Measurements from ENCODE around the gene BIRC2.
"Not testable (repeated sequence)": the region's sequence is repeated elsewhere in the genome, so short reads cannot be mapped to it uniquely, and the experiment has no call there.

The BIRC2 gene

DNA sequence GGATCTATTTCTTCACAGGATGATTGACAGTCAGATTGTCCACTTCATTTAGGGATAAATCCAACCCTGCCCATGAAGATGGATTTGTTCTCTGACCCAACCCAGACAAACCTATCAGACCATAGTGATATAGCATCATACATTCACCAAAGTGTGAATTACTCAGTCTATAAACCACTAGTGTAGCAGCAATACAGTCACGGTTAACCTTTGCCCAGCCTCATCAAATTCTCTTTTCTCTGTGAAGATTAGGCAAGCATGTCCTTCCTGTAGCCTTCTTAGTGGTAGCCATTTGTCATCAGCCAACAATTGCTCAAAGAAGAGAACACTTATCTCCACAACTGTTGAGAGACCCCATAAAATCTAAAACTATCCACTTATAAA lies 14.4 kb upstream of the BIRC2 start:
- Histone ChIP-seq H3K36me3 (ENCODE audit: control insufficient read depth, low read length) (peaks cover 34% of the 10 kb centered on the region), H3K9me2 (replicated peaks; ENCODE audit: control insufficient read depth, low read length) (no peaks in the 10 kb centered on the region), H3K27ac (ENCODE audit: low read depth, low read length) (no peak overlapping the region), H3K9me3 (ENCODE audit: control insufficient read depth, insufficient read depth, low read length) (no peaks in the 10 kb centered on the region), H3K27me3 (ENCODE audit: control insufficient read depth, low read length) (no peaks in the 10 kb centered on the region), H3K4me3 (ENCODE audit: low read length) (no peak overlapping the region), H3F3A (ENCODE audit: control insufficient read depth, insufficient read depth) (no peaks in the 10 kb centered on the region), H3K79me2 (ENCODE audit: control insufficient read depth, low read length) (no peaks in the 10 kb centered on the region), H4K20me1 (ENCODE audit: control insufficient read depth, insufficient read depth, low read depth, low read length) (no peaks in the 10 kb centered on the region), H3K4me1 (ENCODE audit: control insufficient read depth, low read length) (no peaks in the 10 kb centered on the region), H3K4me2 (ENCODE audit: low read length) (no peak overlapping the region)
- TF ChIP-seq EZH2phosphoT487 (IDR thresholded peaks at IDR 0.05; ENCODE audit: borderline replicate concordance, low read length) (no peak), CTCF (IDR thresholded peaks at IDR 0.05; ENCODE audit: low read depth, low read length, poor library complexity, severe bottlenecking) (no peak)

GRCh38 chr11:102338479-102339010 lies 8.5 kb upstream of the BIRC2 start:
- Histone ChIP-seq H3K36me3 (ENCODE audit: control insufficient read depth, low read length) (0 out of 2 replicates have a peak, but pooled peaks cover 6% of the 10 kb centered on the region), H3F3A (ENCODE audit: control insufficient read depth, insufficient read depth) (peaks cover 7% of the 10 kb centered on the region; the same call in 1 of the 2 replicates), H4K20me1 (ENCODE audit: control insufficient read depth, insufficient read depth, low read depth, low read length) (no peaks in the 10 kb centered on the region), H3K4me3 (ENCODE audit: low read length) (no peak overlapping the region), H3K9me3 (ENCODE audit: control insufficient read depth, insufficient read depth, low read length) (no peaks in the 10 kb centered on the region), H3K4me1 (ENCODE audit: control insufficient read depth, low read length) (peaks cover 9% of the 10 kb centered on the region), H3K27ac (ENCODE audit: low read depth, low read length) (no peak overlapping the region), H3K4me2 (ENCODE audit: low read length) (no peak overlapping the region), H3K27me3 (ENCODE audit: control insufficient read depth, low read length) (no peaks in the 10 kb centered on the region), H3K9me2 (replicated peaks; ENCODE audit: control insufficient read depth, low read length) (no peaks in the 10 kb centered on the region), H3K79me2 (ENCODE audit: control insufficient read depth, low read length) (no peaks in the 10 kb centered on the region)
- TF ChIP-seq EZH2phosphoT487 (IDR thresholded peaks at IDR 0.05; ENCODE audit: borderline replicate concordance, low read length) (no peak), CTCF (IDR thresholded peaks at IDR 0.05; ENCODE audit: low read depth, low read length, poor library complexity, severe bottlenecking) (no peak)

- not testable (repeated sequence) for H3K36me3 ChIP-seq (ENCODE audit: control insufficient read depth, low read length); H3K27me3 ChIP-seq (ENCODE audit: control insufficient read depth, low read length); H3K9me3 ChIP-seq (ENCODE audit: control insufficient read depth, insufficient read depth, low read length); H3K4me3 ChIP-seq (ENCODE audit: low read length); H3K9me2 ChIP-seq (replicated peaks; ENCODE audit: control insufficient read depth, low read length); H3K27ac ChIP-seq (ENCODE audit: low read depth, low read length); H3K79me2 ChIP-seq (ENCODE audit: control insufficient read depth, low read length); H4K20me1 ChIP-seq (ENCODE audit: control insufficient read depth, insufficient read depth, low read depth, low read length)
- H3K4me1 ChIP-seq (ENCODE audit: control insufficient read depth, low read length): peaks cover 33% of the 10 kb centered on the region
- H3F3A ChIP-seq (ENCODE audit: control insufficient read depth, insufficient read depth): peaks cover 12% of the 10 kb centered on the region; the same call in 1 of the 2 replicates
- 0 out of 2 replicates have a peak overlapping the region, but pooled peaks have one; percentile 1 for H3K4me2 ChIP-seq (ENCODE audit: low read length)
These were observed 5.7 kb upstream of the BIRC2 start for GRCh38 chr11:102341311-102341710.

DNA sequence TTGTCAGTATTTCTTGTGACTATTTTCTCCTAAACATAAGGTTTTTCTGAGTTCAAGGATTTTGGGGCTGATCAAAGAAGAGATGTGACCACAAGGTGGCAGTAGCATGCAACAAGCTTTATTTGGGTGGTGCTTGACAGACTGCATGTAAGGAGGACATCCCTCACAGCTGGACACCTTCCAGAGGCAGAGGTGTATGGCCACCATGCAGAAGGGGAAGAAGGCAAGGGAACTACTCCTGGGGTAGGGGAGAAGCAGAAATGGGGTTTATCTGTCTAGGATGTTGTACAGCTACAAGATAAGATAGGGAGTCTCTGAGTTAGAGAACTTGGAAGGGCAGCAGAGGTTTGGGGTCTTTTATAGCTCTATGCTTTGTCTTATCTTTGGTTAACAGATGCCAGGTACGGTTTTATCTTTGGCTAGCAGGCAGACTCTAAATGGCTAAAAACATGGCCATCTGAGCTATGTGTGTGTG lies 5.1 kb upstream of the BIRC2 start:
- Histone ChIP-seq H3K27me3 (ENCODE audit: control insufficient read depth, low read length) (no peaks in the 10 kb centered on the region; the same call in 1 of the 2 replicates), H3K79me2 (ENCODE audit: control insufficient read depth, low read length) (peaks cover 11% of the 10 kb centered on the region), H3K4me1 (ENCODE audit: control insufficient read depth, low read length) (peaks cover 34% of the 10 kb centered on the region), H3K4me2 (ENCODE audit: low read length) (0 out of 2 replicates have a peak overlapping the region, but pooled peaks have one; percentile 1), H3K4me3 (ENCODE audit: low read length) (no peak overlapping the region), H3F3A (ENCODE audit: control insufficient read depth, insufficient read depth) (peaks cover 12% of the 10 kb centered on the region; the same call in 1 of the 2 replicates), H3K9me2 (replicated peaks; ENCODE audit: control insufficient read depth, low read length) (no peaks in the 10 kb centered on the region), H3K36me3 (ENCODE audit: control insufficient read depth, low read length) (peaks cover 10% of the 10 kb centered on the region; the same call in 1 of the 2 replicates), H4K20me1 (ENCODE audit: control insufficient read depth, insufficient read depth, low read depth, low read length) (no peaks in the 10 kb centered on the region), H3K27ac (ENCODE audit: low read depth, low read length) (no peak overlapping the region), H3K9me3 (ENCODE audit: control insufficient read depth, insufficient read depth, low read length) (no peaks in the 10 kb centered on the region)
- TF ChIP-seq EZH2phosphoT487 (IDR thresholded peaks at IDR 0.05; ENCODE audit: borderline replicate concordance, low read length): no peak
- TF ChIP-seq CTCF (IDR thresholded peaks at IDR 0.05; ENCODE audit: low read depth, low read length, poor library complexity, severe bottlenecking): peak; percentile 82
